GM23338 (cell line): Measurements from ENCODE around the gene MYOT. TPM values are rescaled to one million over a fixed set of nuclear protein-coding genes. Genes with fewer than 3 reads are reported as not detected.

Experiments
- ATAC-seq: fragments of 200-7000 bp; cut with Tn5 transposase; 3 replicates; pipeline ENCODE4 v1.9.1; 2020
- DNase-seq: peaks from one replicate; pipeline ENCODE4 v3.0.0-alpha.2; 2015; ENCODE audit warnings: low spot score
- H2AFZ ChIP-seq: fragments of 200-600 bp; sonication (generic); 2 replicates; pipeline ENCODE4 v1.8.0; 2016; ENCODE audit warnings: antibody characterized with exemption, mild to moderate bottlenecking, moderate library complexity
- H3F3A ChIP-seq: fragments of 200-600 bp; sonication (generic); replicated peaks from 2 replicates; pipeline ENCODE4 v1.8.0; 2017; ENCODE audit warnings: antibody characterized with exemption, mixed run types, low read depth
- H3K27ac ChIP-seq: fragments of 200-600 bp; sonication (generic); 2 replicates; pipeline ENCODE4 v1.6.1; 2016; ENCODE audit warnings: low read depth
- H3K27me3 ChIP-seq: fragments of 200-600 bp; sonication (generic); 2 replicates; pipeline ENCODE4 v1.8.0; 2016; ENCODE audit warnings: mild to moderate bottlenecking, mixed run types, moderate library complexity; ENCODE audit not compliant: insufficient read depth
- H3K36me3 ChIP-seq: fragments of 200-600 bp; sonication (generic); 2 replicates; pipeline ENCODE4 v1.8.0; 2016; ENCODE audit warnings: mild to moderate bottlenecking; ENCODE audit not compliant: insufficient read depth
- H3K4me1 ChIP-seq: fragments of 200-600 bp; sonication (generic); 2 replicates; pipeline ENCODE4 v1.8.0; 2016; ENCODE audit warnings: mild to moderate bottlenecking, moderate library complexity; ENCODE audit not compliant: insufficient read depth
- H3K4me2 ChIP-seq: fragments of 200-600 bp; sonication (generic); 2 replicates; pipeline ENCODE4 v1.7.1; 2017; ENCODE audit warnings: mixed run types
- H3K4me3 ChIP-seq: fragments of 200-600 bp; sonication (generic); 2 replicates; pipeline ENCODE4 v1.6.1; 2016; ENCODE audit warnings: mixed run types
- H3K79me2 ChIP-seq: fragments of 200-600 bp; sonication (generic); replicated peaks from 2 replicates; pipeline ENCODE4 v1.8.0; 2017; ENCODE audit warnings: mild to moderate bottlenecking; ENCODE audit not compliant: insufficient read depth
- H3K9me2 ChIP-seq: fragments of 200-600 bp; sonication (generic); 2 replicates; pipeline ENCODE4 v1.8.0; 2017; ENCODE audit not compliant: insufficient read depth
- H4K20me1 ChIP-seq: fragments of 200-600 bp; sonication (generic); replicated peaks from 2 replicates; pipeline ENCODE4 v1.8.0; 2017; ENCODE audit warnings: mild to moderate bottlenecking; ENCODE audit not compliant: insufficient read depth
- H3K27ac Mint-ChIP-seq: 2 replicates; pipeline ENCODE4 v1.8.0; 2020; ENCODE audit warnings: inconsistent platforms, mild to moderate bottlenecking, moderate library complexity, mixed read lengths
- H3K27me3 Mint-ChIP-seq: 3 replicates; pipeline ENCODE4 v1.8.0; 2022; ENCODE audit warnings: low read depth, mild to moderate bottlenecking, moderate library complexity, mixed read lengths, inconsistent platforms; ENCODE audit not compliant: insufficient read depth, poor library complexity
- H3K36me3 Mint-ChIP-seq: 3 replicates; pipeline ENCODE4 v1.8.0; 2021; ENCODE audit warnings: low read depth, mild to moderate bottlenecking, inconsistent platforms, moderate library complexity, mixed read lengths
- H3K4me1 Mint-ChIP-seq: 3 replicates; pipeline ENCODE4 v1.8.0; 2020; ENCODE audit warnings: mild to moderate bottlenecking, inconsistent platforms, mixed read lengths
- H3K4me3 Mint-ChIP-seq: 3 replicates; pipeline ENCODE4 v1.8.0; 2021; ENCODE audit warnings: moderate library complexity, mild to moderate bottlenecking, inconsistent platforms, mixed read lengths
- H3K9me3 Mint-ChIP-seq: 3 replicates; pipeline ENCODE4 v1.8.0; 2020; ENCODE audit warnings: moderate library complexity, mild to moderate bottlenecking, inconsistent platforms, mixed read lengths
- CREB1 ChIP-seq: fragments of 250-450 bp; sonication (Bioruptor Pico); IDR thresholded peaks from 2 replicates; pipeline ENCODE4 v1.5.0; 2020; ENCODE audit warnings: low read depth, mild to moderate bottlenecking, moderate library complexity
- CTCF ChIP-seq, 2 experiments: fragments of 200-600 bp in 1 of 2; sonication (generic) in 1 of 2; conservative IDR thresholded peaks; 2 replicates each; pipeline versions ENCODE4 v1.5.1 to v1.6.1; 2016 to 2017; ENCODE audit warnings: antibody characterized with exemption in 2 of 2, low read depth in 2 of 2, mild to moderate bottlenecking in 2 of 2, moderate library complexity in 1 of 2
- ETS1 ChIP-seq: IDR thresholded peaks from 2 replicates; pipeline ENCODE4 v1.6.1; 2016; ENCODE audit warnings: antibody characterized with exemption
- EZH2 ChIP-seq: fragments of 200-600 bp; sonication (generic); IDR thresholded peaks from one replicate; pipeline ENCODE4 v1.8.0; 2017; ENCODE audit warnings: antibody characterized with exemption, mild to moderate bottlenecking, low read depth; ENCODE audit not compliant: unreplicated experiment
- EZH2phosphoT487 ChIP-seq: fragments of 200-600 bp; sonication (generic); IDR thresholded peaks from one replicate; pipeline ENCODE4 v1.8.1; 2018; ENCODE audit warnings: antibody characterized with exemption; ENCODE audit not compliant: unreplicated experiment
- JUNB ChIP-seq: IDR thresholded peaks from one replicate; pipeline ENCODE4 v1.6.1; 2016; ENCODE audit warnings: antibody characterized with exemption; ENCODE audit not compliant: unreplicated experiment
- NANOG ChIP-seq: IDR thresholded peaks from 2 replicates; pipeline ENCODE4 v1.6.1; 2016; ENCODE audit warnings: antibody characterized with exemption, borderline replicate concordance
- POLR2AphosphoS5 ChIP-seq: IDR thresholded peaks from 2 replicates; pipeline ENCODE4 v1.6.1; 2016; ENCODE audit warnings: antibody characterized with exemption, low read depth
- STAT1 ChIP-seq: IDR thresholded peaks from one replicate; pipeline ENCODE4 v1.6.1; 2016; ENCODE audit warnings: antibody characterized with exemption; ENCODE audit not compliant: unreplicated experiment
- ZNF114 ChIP-seq: fragments of 250-450 bp; sonication (Bioruptor Pico); IDR thresholded peaks from 2 replicates; pipeline ENCODE4 v1.5.0; 2020; ENCODE audit warnings: mild to moderate bottlenecking, moderate library complexity
- ZNF331 ChIP-seq: fragments of 250-450 bp; sonication (Bioruptor Pico); IDR thresholded peaks from 2 replicates; pipeline ENCODE4 v1.5.0; 2020; ENCODE audit warnings: low read depth, mild to moderate bottlenecking, moderate library complexity
- ZNF462 ChIP-seq: fragments of 250-450 bp; sonication (Bioruptor Pico); IDR thresholded peaks from 2 replicates; pipeline ENCODE4 v1.5.0; 2020; ENCODE audit warnings: mild to moderate bottlenecking, moderate library complexity
- polyA plus RNA-seq: library from polyadenylated mRNA; unstranded; fragments of >200 nt; fragmentation: Nextera tagmentation; extraction: Ambion mirVana; gene quantifications from 2 replicates; pipeline ENCODE4 v1.2.1, GENCODE V29; 2016
- total RNA-seq: library from RNA; depleted of rRNA; stranded (reverse); fragments of >200 nt; shearing (Covaris generic); gene quantifications from 2 replicates; pipeline ENCODE4 v1.2.3, GENCODE V29; 2014
- TF ChIP-seq, protein P1 (sequence below): IDR thresholded peaks from one replicate; pipeline ENCODE4 v1.6.1; 2018; ENCODE audit warnings: antibody characterized with exemption; ENCODE audit not compliant: unreplicated experiment

Gene MYOT
- total and polyA plus RNA-seq, 2 experiments from 2014 or later, result 0.58 TPM; not detected in 1

DNA sequence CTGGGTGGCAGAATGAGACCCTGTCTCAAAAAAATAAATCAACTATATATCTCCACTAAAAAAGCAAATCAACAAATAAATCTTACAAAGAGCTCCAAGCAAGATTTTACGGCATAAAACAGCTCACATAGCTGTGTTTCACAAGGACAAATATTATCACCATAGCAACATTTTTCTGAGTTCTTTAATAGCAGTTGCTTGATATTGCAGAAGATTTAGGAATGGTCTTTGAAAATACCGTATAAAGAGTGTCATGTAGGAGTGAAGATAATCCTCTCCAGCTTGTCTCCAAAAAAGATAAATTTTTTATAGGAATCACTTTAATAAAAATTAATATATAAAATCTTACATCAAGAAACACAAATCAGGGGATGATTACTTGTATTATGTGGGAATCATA is 36.6 kb upstream of the MYOT start:
- no peaks in the 10 kb centered on the region for H3K36me3 Mint-ChIP-seq
- TF ChIP-seq STAT1 (no peak), ZNF462 (CRISPR knock-in tag) (no peak), EZH2phosphoT487 (no peak), JUNB (no peak), CREB1 (no peak), ZNF331 (no peak), POLR2AphosphoS5 (no peak), ZNF114 (CRISPR knock-in tag) (no peak), EZH2 (no peak), CTCF (conservative IDR thresholded peaks at IDR 0.05; ENCODE audit: low read depth in 2 of 2) (no peak), ETS1 (no peak), NANOG (no peak)
- TF ChIP-seq, protein P1, sequence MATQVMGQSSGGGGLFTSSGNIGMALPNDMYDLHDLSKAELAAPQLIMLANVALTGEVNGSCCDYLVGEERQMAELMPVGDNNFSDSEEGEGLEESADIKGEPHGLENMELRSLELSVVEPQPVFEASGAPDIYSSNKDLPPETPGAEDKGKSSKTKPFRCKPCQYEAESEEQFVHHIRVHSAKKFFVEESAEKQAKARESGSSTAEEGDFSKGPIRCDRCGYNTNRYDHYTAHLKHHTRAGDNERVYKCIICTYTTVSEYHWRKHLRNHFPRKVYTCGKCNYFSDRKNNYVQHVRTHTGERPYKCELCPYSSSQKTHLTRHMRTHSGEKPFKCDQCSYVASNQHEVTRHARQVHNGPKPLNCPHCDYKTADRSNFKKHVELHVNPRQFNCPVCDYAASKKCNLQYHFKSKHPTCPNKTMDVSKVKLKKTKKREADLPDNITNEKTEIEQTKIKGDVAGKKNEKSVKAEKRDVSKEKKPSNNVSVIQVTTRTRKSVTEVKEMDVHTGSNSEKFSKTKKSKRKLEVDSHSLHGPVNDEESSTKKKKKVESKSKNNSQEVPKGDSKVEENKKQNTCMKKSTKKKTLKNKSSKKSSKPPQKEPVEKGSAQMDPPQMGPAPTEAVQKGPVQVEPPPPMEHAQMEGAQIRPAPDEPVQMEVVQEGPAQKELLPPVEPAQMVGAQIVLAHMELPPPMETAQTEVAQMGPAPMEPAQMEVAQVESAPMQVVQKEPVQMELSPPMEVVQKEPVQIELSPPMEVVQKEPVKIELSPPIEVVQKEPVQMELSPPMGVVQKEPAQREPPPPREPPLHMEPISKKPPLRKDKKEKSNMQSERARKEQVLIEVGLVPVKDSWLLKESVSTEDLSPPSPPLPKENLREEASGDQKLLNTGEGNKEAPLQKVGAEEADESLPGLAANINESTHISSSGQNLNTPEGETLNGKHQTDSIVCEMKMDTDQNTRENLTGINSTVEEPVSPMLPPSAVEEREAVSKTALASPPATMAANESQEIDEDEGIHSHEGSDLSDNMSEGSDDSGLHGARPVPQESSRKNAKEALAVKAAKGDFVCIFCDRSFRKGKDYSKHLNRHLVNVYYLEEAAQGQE, result no peak

More for the DNA sequence above, 36.6 kb upstream of the MYOT start:
- H3K9me3 Mint-ChIP-seq, result no peaks in the 10 kb centered on the region
- H3K27ac Mint-ChIP-seq, result no peak overlapping the region
- Histone ChIP-seq H3K36me3 (no peaks in the 10 kb centered on the region), H3K4me2 (no peak overlapping the region), H3K27ac (no peak overlapping the region), H3K9me2 (no peaks in the 10 kb centered on the region), H3K27me3 (no peaks in the 10 kb centered on the region), H4K20me1 (no peaks in the 10 kb centered on the region), H2AFZ (no peak overlapping the region), H3K4me1 (peaks cover 29% of the 10 kb centered on the region), H3K79me2 (no peaks in the 10 kb centered on the region), H3F3A (no peaks in the 10 kb centered on the region), H3K4me3 (no peak overlapping the region)
- ATAC-seq (no peak), DNase-seq (no peak)
- H3K4me1 Mint-ChIP-seq, result peaks cover 22% of the 10 kb centered on the region
- no peaks in the 10 kb centered on the region for H3K27me3 Mint-ChIP-seq
- no peak overlapping the region for H3K4me3 Mint-ChIP-seq
